Suppressor macrophage treated with lipopolysaccharide for 4 hours (primary cell): Measurements from ENCODE around the gene EXO5.
"Not testable (repeated sequence)": the region's sequence is repeated elsewhere in the genome, so short reads cannot be mapped to it uniquely, and the experiment has no call there.

Experiments
- DNase-seq: peaks from one replicate; pipeline ENCODE4 v3.0.0-alpha.2; 2020

EXO5 gene

DNA sequence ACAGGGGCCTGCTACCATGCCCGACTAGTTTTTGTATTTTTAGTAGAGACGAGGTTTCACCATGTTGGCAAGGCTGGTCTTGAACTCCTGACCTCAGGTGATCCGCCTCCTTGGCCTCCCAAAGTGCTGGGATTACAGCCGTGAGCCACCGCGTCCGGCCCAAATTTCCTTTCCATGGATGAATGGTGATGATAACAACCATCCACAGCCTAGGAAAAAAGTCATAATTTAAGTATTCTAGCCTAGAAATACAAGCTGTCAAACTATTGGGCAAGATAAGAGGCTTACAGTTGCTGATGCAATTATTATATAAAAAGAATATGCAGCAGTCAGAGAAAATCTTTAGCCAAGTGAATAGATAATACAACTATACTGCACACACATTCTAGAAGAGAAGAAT, 46.2 kb downstream of the EXO5 start:
- DNase-seq = not testable (repeated sequence)

DNA sequence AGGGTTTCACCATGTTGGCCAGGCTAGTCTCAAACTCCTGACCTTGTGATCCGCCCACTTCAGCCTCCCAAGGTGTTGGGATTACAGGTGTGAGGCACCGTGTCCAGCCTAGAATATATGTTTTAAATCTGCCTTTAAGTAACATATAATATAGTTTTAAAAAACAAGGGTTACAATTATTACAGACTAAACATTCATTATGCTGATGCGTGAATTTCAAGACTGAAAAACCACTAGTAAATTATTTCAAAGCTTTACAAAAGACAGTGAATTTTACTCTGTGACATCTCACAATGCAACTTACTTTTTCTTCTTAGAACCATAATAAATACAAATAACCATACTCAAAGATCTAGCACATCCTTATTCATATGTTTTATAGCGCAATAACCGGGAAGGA, 47.6 kb downstream of the EXO5 start:
- no peak for DNase-seq

- DNase-seq = not testable (repeated sequence)
These were observed 49.7 kb downstream of the EXO5 start for GRCh38 chr1:40558241-40558640.

- DNase-seq = no peak
These were observed 53.6 kb downstream of the EXO5 start for GRCh38 chr1:40562185-40562584.

- DNase-seq = no peak
These were observed 54.7 kb downstream of the EXO5 start for GRCh38 chr1:40563266-40563665.

DNA sequence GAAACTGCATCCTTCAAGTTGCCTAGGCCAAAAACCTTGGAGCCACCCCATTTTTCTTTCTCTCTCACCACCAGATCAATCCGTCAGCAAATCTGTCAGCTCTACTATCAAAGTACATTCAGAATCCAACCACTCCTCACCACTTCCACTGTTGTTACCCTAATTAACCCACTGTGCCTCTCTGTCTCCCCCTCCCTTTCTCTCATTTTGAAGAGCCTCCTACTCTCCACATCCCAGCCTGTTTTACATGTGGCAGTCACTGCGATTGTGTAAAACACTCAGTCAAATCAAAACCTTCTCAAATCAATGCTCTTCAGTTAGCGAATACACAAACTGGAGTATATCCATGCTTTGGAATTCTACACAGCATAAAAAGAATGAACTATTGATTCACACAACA, 55.9 kb downstream of the EXO5 start:
- DNase-seq = no peak

- no peak for DNase-seq
These were observed 56.3 kb downstream of the EXO5 start for GRCh38 chr1:40564913-40565312.
